Measurements from ENCODE around the gene SCEL. TPM values are rescaled to one million over a fixed set of nuclear protein-coding genes. Genes with fewer than 3 reads are reported as not detected.
"Not testable (repeated sequence)": the region's sequence is repeated elsewhere in the genome, so short reads cannot be mapped to it uniquely, and the experiment has no call there.

Gene SCEL
- total and polyA plus RNA-seq, 2 donors: 1.1 to 8.6 TPM

- not testable (repeated sequence) for H3K27me3 ChIP-seq (ENCODE audit: control insufficient read depth in 2 of 2, insufficient read depth in 1 of 2, low read length in 1 of 2); H3K36me3 ChIP-seq (ENCODE audit: control insufficient read depth in 2 of 2, insufficient read depth in 2 of 2, low read length in 1 of 2)
- WGBS: 93% methylated on average over 23 of the region's 23 CpGs
These were observed 124.5 kb downstream of the SCEL start for GRCh38 chr13:77660016-77660415.

GRCh38 chr13:77660841-77661250 lies 125.3 kb downstream of the SCEL start:
- Histone ChIP-seq H3K36me3 (ENCODE audit: control insufficient read depth in 2 of 2, insufficient read depth in 2 of 2, low read length in 1 of 2) (no peaks in the 10 kb centered on the region), H3K27ac (ENCODE audit: low read depth in 1 of 2, low read length in 1 of 2) (no peak overlapping the region), H3K27me3 (ENCODE audit: control insufficient read depth in 2 of 2, insufficient read depth in 1 of 2, low read length in 1 of 2) (no peaks in the 10 kb centered on the region), H3K4me1 (ENCODE audit: control insufficient read depth in 2 of 2, insufficient read depth in 2 of 2, low read length in 2 of 2) (no peaks in the 10 kb centered on the region), H3K9me3 (ENCODE audit: control insufficient read depth in 2 of 2, insufficient read depth in 1 of 2, low read length in 1 of 2) (peaks cover 0 to 12% of the 10 kb centered on the region in 2 donors), H3K4me3 (ENCODE audit: low read length in 2 of 2) (no peak overlapping the region)
- 92% methylated on average over 15 of the region's 15 CpGs for WGBS
- no peak for DNase-seq (ENCODE audit: low read depth in 6 of 9, low spot score in 9 of 9)

More at GRCh38 chr13:77660016-77660415, 124.5 kb downstream of the SCEL start:
- not testable (repeated sequence) for H3K4me3 ChIP-seq (ENCODE audit: low read length in 2 of 2); H3K4me1 ChIP-seq (ENCODE audit: control insufficient read depth in 2 of 2, insufficient read depth in 2 of 2, low read length in 2 of 2); DNase-seq (ENCODE audit: low read depth in 6 of 9, low spot score in 9 of 9); H3K27ac ChIP-seq (ENCODE audit: low read depth in 1 of 2, low read length in 1 of 2)
- H3K9me3 ChIP-seq (ENCODE audit: control insufficient read depth in 2 of 2, insufficient read depth in 1 of 2, low read length in 1 of 2): peaks cover 0 to 12% of the 10 kb centered on the region in 2 donors

- not testable (repeated sequence) for DNase-seq (ENCODE audit: low read depth in 6 of 9, low spot score in 9 of 9); H3K27ac ChIP-seq (ENCODE audit: low read depth in 1 of 2, low read length in 1 of 2); H3K4me3 ChIP-seq (ENCODE audit: low read length in 2 of 2); H3K27me3 ChIP-seq (ENCODE audit: control insufficient read depth in 2 of 2, insufficient read depth in 1 of 2, low read length in 1 of 2); H3K4me1 ChIP-seq (ENCODE audit: control insufficient read depth in 2 of 2, insufficient read depth in 2 of 2, low read length in 2 of 2); H3K36me3 ChIP-seq (ENCODE audit: control insufficient read depth in 2 of 2, insufficient read depth in 2 of 2, low read length in 1 of 2)
- WGBS: 98% methylated on average over 16 of the region's 16 CpGs
- peaks cover 0 to 12% of the 10 kb centered on the region in 2 donors for H3K9me3 ChIP-seq (ENCODE audit: control insufficient read depth in 2 of 2, insufficient read depth in 1 of 2, low read length in 1 of 2)
These were observed 126.8 kb downstream of the SCEL start for GRCh38 chr13:77662301-77662700.

GRCh38 chr13:77662831-77663230 lies 127.3 kb downstream of the SCEL start:
- H3K9me3 ChIP-seq (ENCODE audit: control insufficient read depth in 2 of 2, insufficient read depth in 1 of 2, low read length in 1 of 2): peaks cover 0 to 12% of the 10 kb centered on the region in 2 donors
- not testable (repeated sequence) for H3K27me3 ChIP-seq (ENCODE audit: control insufficient read depth in 2 of 2, insufficient read depth in 1 of 2, low read length in 1 of 2); H3K4me3 ChIP-seq (ENCODE audit: low read length in 2 of 2); H3K36me3 ChIP-seq (ENCODE audit: control insufficient read depth in 2 of 2, insufficient read depth in 2 of 2, low read length in 1 of 2); H3K4me1 ChIP-seq (ENCODE audit: control insufficient read depth in 2 of 2, insufficient read depth in 2 of 2, low read length in 2 of 2); DNase-seq (ENCODE audit: low read depth in 6 of 9, low spot score in 9 of 9); H3K27ac ChIP-seq (ENCODE audit: low read depth in 1 of 2, low read length in 1 of 2)
- 94% methylated on average over 13 of the region's 15 CpGs for WGBS

GRCh38 chr13:77674852-77675251 lies 139.3 kb downstream of the SCEL start:
- H3K27me3 ChIP-seq (ENCODE audit: control insufficient read depth in 2 of 2, insufficient read depth in 1 of 2, low read length in 1 of 2): no peaks in the 10 kb centered on the region
- no peak overlapping the region for H3K27ac ChIP-seq (ENCODE audit: low read depth in 1 of 2, low read length in 1 of 2)
- H3K4me3 ChIP-seq (ENCODE audit: low read length in 2 of 2): no peak overlapping the region
- H3K4me1 ChIP-seq (ENCODE audit: control insufficient read depth in 2 of 2, insufficient read depth in 2 of 2, low read length in 2 of 2): no peaks in the 10 kb centered on the region
- no peaks in the 10 kb centered on the region for H3K9me3 ChIP-seq (ENCODE audit: control insufficient read depth in 2 of 2, insufficient read depth in 1 of 2, low read length in 1 of 2)
- H3K36me3 ChIP-seq (ENCODE audit: control insufficient read depth in 2 of 2, insufficient read depth in 2 of 2, low read length in 1 of 2): no peaks in the 10 kb centered on the region
- DNase-seq (ENCODE audit: low read depth in 6 of 9, low spot score in 9 of 9): no peak

DNA sequence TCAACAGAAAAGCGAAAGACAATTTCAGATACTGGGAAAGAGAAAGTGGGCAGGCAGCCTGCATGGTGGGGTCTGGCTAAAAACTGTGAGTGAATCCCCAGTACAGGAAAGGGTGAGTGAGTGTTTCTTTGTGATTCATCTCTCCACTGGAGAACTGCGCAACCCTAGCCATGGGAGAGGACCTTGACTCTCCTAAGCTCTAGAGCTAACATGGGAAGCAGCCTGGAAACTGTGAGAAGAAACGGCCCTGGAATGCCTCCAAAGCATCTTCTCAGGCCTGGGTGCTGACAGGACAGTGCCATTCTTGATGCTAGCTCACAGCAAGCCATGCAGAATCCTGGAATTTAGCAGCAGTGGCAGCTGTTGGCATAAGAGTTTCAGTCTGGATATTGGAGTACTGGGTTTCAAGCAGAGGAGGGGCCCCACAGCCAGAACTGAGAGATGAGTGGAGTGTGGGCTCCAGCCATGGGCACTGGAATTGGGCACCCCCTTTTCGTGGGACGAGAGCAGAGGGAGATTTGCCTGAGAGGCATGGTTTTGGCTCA lies 143.3 kb downstream of the SCEL start:
- Histone ChIP-seq H3K9me3 (ENCODE audit: control insufficient read depth in 2 of 2, insufficient read depth in 1 of 2, low read length in 1 of 2) (no peaks in the 10 kb centered on the region), H3K27ac (ENCODE audit: low read depth in 1 of 2, low read length in 1 of 2) (no peak overlapping the region), H3K36me3 (ENCODE audit: control insufficient read depth in 2 of 2, insufficient read depth in 2 of 2, low read length in 1 of 2) (no peaks in the 10 kb centered on the region), H3K4me3 (ENCODE audit: low read length in 2 of 2) (no peak overlapping the region), H3K4me1 (ENCODE audit: control insufficient read depth in 2 of 2, insufficient read depth in 2 of 2, low read length in 2 of 2) (no peaks in the 10 kb centered on the region), H3K27me3 (ENCODE audit: control insufficient read depth in 2 of 2, insufficient read depth in 1 of 2, low read length in 1 of 2) (no peaks in the 10 kb centered on the region)
- 96% methylated on average over 5 of the region's 5 CpGs for WGBS
- DNase-seq (ENCODE audit: low read depth in 6 of 9, low spot score in 9 of 9): no peak

DNA sequence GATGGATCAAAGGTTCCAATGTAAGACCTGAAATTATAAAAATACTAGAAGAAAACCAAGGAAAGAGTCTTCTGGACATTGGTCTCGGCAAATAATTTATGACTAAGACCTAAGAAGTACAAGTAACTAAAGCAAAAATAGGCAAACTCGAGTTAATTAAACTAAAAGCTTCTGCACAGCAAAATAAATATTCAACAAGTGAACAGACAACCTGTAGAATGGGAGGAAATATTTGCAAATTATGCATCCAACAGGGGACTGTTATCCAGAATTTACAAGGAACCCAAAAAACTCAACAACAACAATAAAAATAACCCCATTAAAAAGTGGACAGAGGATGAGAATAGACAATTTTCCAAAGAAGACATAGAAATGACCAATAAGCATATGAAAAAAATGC lies 152.3 kb downstream of the SCEL start:
- no peak overlapping the region for H3K4me3 ChIP-seq (ENCODE audit: low read length in 2 of 2)
- no peaks in the 10 kb centered on the region for H3K4me1 ChIP-seq (ENCODE audit: control insufficient read depth in 2 of 2, insufficient read depth in 2 of 2, low read length in 2 of 2)
- no peak overlapping the region for H3K27ac ChIP-seq (ENCODE audit: low read depth in 1 of 2, low read length in 1 of 2)
- no peaks in the 10 kb centered on the region for H3K9me3 ChIP-seq (ENCODE audit: control insufficient read depth in 2 of 2, insufficient read depth in 1 of 2, low read length in 1 of 2)
- no peaks in the 10 kb centered on the region for H3K36me3 ChIP-seq (ENCODE audit: control insufficient read depth in 2 of 2, insufficient read depth in 2 of 2, low read length in 1 of 2)
- no peak for DNase-seq (ENCODE audit: low read depth in 6 of 9, low spot score in 9 of 9)
- H3K27me3 ChIP-seq (ENCODE audit: control insufficient read depth in 2 of 2, insufficient read depth in 1 of 2, low read length in 1 of 2): no peaks in the 10 kb centered on the region
- WGBS: 88% methylated on average over 2 of the region's 2 CpGs

DNA sequence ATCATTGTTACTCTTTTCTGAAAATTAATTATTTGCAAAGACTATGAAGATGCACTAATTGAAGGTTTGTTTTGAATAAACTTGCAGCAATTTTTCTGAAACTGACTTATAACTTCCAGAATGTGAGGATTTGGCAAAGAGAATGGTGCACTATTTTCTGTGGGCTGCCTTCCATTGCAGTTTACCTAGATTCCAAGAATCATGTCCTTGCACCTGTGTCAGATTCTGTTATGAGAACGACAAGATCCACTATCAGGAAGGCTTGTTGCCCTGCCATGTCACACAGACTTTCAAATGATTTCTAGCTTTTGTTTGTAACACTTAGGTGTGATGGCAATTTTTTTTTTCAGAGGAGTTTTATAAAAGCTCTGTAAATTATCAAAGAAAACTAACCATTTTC lies 156.4 kb downstream of the SCEL start:
- Histone ChIP-seq H3K27ac (ENCODE audit: low read depth in 1 of 2, low read length in 1 of 2) (no peak overlapping the region), H3K4me1 (ENCODE audit: control insufficient read depth in 2 of 2, insufficient read depth in 2 of 2, low read length in 2 of 2) (peaks cover 0 to 7% of the 10 kb centered on the region in 2 donors), H3K36me3 (ENCODE audit: control insufficient read depth in 2 of 2, insufficient read depth in 2 of 2, low read length in 1 of 2) (no peaks in the 10 kb centered on the region), H3K27me3 (ENCODE audit: control insufficient read depth in 2 of 2, insufficient read depth in 1 of 2, low read length in 1 of 2) (no peaks in the 10 kb centered on the region), H3K9me3 (ENCODE audit: control insufficient read depth in 2 of 2, insufficient read depth in 1 of 2, low read length in 1 of 2) (no peaks in the 10 kb centered on the region), H3K4me3 (ENCODE audit: low read length in 2 of 2) (no peak overlapping the region)
- DNase-seq (ENCODE audit: low read depth in 6 of 9, low spot score in 9 of 9): no peak
- WGBS: 58% methylated on average over 1 of the region's 1 CpG

DNA sequence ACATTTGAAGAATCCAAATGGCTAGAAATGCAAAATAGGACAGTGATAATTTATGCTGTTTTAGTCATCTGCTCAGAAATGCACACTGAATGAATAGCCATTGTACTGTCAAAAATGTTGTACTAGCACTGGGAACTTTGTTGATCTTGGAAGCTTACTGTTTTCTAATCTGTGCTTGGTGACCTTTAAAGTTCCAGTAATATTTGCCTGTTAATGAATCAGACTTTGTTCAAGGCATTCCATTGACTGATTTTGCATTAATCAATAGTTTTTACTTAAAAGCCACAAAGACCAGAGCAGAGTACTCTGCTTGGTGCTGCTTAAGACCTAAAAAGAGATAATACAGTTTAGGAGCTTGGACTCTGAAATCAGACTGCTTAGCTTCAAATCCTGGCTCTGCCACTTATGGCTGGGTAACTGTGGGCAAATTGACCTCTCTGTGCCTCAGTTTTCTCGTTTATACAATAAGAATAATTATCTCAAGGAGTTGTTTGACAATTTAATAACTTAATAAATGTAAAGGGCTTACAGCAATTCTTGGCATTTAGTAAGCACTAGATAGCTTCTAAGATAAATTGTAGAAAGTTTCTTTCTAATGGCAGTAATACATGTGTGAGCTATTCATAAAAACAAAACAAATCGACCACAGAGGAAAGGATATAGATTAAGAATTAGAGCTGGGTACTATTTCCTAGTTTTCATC lies 157.4 kb downstream of the SCEL start:
- H3K9me3 ChIP-seq (ENCODE audit: control insufficient read depth in 2 of 2, insufficient read depth in 1 of 2, low read length in 1 of 2): no peaks in the 10 kb centered on the region
- H3K4me3 ChIP-seq (ENCODE audit: low read length in 2 of 2): no peak overlapping the region
- DNase-seq (ENCODE audit: low read depth in 6 of 9, low spot score in 9 of 9): no peak
- no peaks in the 10 kb centered on the region for H3K36me3 ChIP-seq (ENCODE audit: control insufficient read depth in 2 of 2, insufficient read depth in 2 of 2, low read length in 1 of 2)
- H3K4me1 ChIP-seq (ENCODE audit: control insufficient read depth in 2 of 2, insufficient read depth in 2 of 2, low read length in 2 of 2): peaks cover 0 to 11% of the 10 kb centered on the region in 2 donors
- no peaks in the 10 kb centered on the region for H3K27me3 ChIP-seq (ENCODE audit: control insufficient read depth in 2 of 2, insufficient read depth in 1 of 2, low read length in 1 of 2)
- 88% methylated on average over 2 of the region's 2 CpGs for WGBS
- no peak overlapping the region for H3K27ac ChIP-seq (ENCODE audit: low read depth in 1 of 2, low read length in 1 of 2)

All from thymus (tissue), 11 donors.